Measurements from ENCODE around the gene EIF4A3.
"Not testable (repeated sequence)": the region's sequence is repeated elsewhere in the genome, so short reads cannot be mapped to it uniquely, and the experiment has no call there.

DNA sequence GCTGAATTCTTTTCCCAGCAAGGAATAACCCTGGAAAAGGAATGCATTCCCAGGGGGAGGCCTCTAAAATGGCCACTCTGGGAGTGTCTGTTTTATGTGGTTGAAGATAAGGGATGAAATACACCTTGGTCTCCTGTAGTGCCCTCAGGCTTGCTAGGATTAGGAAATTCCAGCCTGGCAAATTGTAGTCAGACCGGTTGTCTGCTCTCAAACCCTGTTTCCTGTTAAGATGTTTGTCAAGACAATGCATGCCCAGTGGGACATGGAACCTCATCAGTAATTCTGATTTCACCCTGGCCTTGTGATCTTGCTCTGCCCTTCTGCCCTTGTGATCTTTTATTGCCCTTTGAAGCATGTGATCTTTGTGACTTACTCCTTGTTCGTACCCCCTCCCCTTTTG lies 8.7 kb upstream of the EIF4A3 start:
- TF ChIP-seq, protein P1, sequence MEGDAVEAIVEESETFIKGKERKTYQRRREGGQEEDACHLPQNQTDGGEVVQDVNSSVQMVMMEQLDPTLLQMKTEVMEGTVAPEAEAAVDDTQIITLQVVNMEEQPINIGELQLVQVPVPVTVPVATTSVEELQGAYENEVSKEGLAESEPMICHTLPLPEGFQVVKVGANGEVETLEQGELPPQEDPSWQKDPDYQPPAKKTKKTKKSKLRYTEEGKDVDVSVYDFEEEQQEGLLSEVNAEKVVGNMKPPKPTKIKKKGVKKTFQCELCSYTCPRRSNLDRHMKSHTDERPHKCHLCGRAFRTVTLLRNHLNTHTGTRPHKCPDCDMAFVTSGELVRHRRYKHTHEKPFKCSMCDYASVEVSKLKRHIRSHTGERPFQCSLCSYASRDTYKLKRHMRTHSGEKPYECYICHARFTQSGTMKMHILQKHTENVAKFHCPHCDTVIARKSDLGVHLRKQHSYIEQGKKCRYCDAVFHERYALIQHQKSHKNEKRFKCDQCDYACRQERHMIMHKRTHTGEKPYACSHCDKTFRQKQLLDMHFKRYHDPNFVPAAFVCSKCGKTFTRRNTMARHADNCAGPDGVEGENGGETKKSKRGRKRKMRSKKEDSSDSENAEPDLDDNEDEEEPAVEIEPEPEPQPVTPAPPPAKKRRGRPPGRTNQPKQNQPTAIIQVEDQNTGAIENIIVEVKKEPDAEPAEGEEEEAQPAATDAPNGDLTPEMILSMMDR (optimal IDR thresholded peaks at IDR 0.05 in 1 of 3, IDR thresholded peaks at IDR 0.05 in 1 of 3, conservative IDR thresholded peaks at IDR 0.05 in 1 of 3; ENCODE audit: extremely low read depth in 1 of 3, insufficient read depth in 2 of 3, low read length in 3 of 3), result not testable (repeated sequence)
- not testable (repeated sequence) for TF ChIP-seq EZH2 (IDR thresholded peaks at IDR 0.05; ENCODE audit: low read length)

All from keratinocyte (primary cell).